Fibroblast of mammary gland (primary cell): ENCODE measurements around the gene NPTN.

Source experiments
- DNase-seq: peaks from one replicate; pipeline ENCODE4 v3.0.0-alpha.2; 2010; ENCODE audit warnings: low read depth
- H3K4me3 ChIP-seq: 2 replicates; pipeline ENCODE4 v1.5.1; 2011; ENCODE audit warnings: low read depth, mild to moderate bottlenecking, low read length, moderate library complexity; ENCODE audit not compliant: control insufficient read depth
- CTCF ChIP-seq: conservative IDR thresholded peaks from 2 replicates; pipeline ENCODE4 v1.5.1; 2011; ENCODE audit warnings: low read depth, low read length, inconsistent platforms; ENCODE audit not compliant: control insufficient read depth, insufficient read depth

Gene NPTN

GRCh38 chr15:73679180-73679579 is 46.0 kb upstream of the NPTN start:
- no peak for DNase-seq
- no peak overlapping the region for H3K4me3 ChIP-seq
- no peak for TF ChIP-seq CTCF

DNA sequence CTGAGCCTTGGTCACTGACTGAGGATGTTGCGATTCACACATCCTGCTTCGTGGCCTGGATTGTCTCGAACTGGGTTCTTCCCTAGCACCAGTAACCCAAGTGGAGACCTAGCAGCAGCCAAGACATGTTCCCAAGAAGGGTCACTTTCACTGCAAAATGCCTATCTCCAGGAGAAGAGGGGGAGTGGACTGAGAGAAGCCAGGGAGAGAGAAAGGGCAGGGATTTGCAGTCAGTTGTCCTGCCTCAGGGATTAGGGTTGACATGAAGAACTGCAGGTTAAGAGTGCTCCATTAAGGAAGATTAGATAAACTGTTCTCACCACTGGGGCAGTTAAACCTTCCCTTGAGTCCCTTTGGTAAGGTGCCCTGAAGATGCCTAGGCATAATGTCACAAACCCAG is 45.3 kb upstream of the NPTN start:
- no peak overlapping the region for H3K4me3 ChIP-seq
- TF ChIP-seq CTCF = no peak
- no peak for DNase-seq

DNA sequence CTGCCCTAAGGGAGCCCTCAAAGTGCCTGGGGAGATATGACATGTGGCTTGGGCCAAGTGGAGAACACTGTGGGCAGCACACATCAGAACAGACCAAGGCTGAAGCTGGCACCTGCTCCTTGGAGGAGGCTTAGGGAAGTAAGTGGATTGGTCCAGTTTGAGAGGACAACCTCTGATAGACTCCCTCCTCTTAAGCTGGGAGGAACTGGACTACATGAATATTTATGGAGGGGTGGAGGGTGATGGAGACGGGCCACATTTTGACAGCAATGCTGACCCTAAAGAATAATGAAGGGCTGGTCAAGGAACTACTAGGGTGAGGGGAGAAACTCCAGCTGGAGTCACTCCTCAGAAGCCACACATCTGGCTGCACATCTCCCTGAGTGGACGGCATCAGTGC is 44.5 kb upstream of the NPTN start:
- no peak for TF ChIP-seq CTCF

DNA sequence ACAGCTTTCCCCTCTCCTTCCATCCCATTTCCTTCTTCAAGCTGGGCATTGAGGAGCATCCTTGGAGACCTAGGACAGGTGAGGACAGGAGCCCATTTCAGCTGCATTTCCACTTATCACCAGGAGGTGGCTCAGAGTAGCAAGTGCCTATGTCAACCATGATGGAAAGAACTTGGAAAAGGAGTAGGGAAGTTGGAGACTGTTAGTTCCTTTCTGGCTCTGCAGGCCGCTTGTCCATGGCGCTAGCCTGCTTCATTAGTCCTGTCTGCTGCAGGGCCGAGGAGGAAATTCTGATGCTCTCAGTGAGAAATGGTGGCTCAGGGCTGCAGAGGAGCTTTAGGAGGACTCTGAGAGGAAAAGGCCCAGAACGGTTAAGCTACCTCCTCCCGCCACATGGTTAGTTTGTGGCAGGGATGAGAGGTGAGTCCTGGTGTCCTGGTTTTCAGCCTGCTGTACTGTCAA is 44.0 kb upstream of the NPTN start:
- peak; percentile 74 for DNase-seq
- peak; percentile 92 for TF ChIP-seq CTCF
- no peak overlapping the region for H3K4me3 ChIP-seq

More for the DNA sequence above, 44.5 kb upstream of the NPTN start:
- no peak for DNase-seq
- H3K4me3 ChIP-seq = no peak overlapping the region

DNA sequence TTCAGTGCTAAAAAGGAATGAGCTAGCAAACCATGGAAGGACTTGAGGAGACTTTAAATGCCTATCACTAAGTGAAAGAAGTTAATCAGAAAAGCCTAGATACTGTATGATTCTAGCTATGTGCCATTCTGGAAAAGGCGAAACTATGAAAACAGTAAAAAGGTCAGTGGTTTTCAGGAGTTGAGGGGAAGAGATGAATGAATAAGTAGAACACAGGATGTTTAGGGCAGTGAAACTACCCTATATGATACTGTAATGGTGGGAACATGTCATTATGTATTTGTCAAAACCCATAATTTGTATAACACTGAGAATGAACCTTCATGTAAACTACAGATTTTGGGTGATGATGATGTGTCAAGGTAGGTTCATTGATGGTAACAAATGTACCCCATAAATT is 41.4 kb upstream of the NPTN start:
- no peak overlapping the region for H3K4me3 ChIP-seq
- DNase-seq = no peak
- no peak for TF ChIP-seq CTCF

DNA sequence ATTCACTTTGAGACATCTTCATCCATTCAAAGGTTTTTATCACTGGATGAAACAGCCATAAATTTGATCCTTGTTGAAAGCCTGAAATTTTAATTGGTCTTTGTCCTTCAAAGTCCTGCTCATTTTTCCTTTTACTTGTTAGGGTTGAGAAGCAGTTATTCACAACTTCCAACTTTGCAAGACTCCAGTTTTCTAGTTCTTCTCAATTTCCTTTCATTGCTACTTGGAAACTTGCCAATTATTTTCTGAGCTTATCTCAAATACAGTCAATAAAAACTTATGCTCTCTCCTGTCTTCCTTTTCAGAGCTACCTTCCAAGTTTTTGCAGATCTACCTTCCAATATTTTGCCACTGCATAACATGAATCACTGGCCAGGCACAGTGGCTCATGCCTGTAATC is 27.3 kb upstream of the NPTN start:
- no peak overlapping the region for H3K4me3 ChIP-seq
- no peak for DNase-seq
- no peak for TF ChIP-seq CTCF

GRCh38 chr15:73658645-73659044 is 25.5 kb upstream of the NPTN start:
- DNase-seq = no peak
- no peak for TF ChIP-seq CTCF
- H3K4me3 ChIP-seq = no peak overlapping the region
